HEK293T (cell line): ENCODE results near the gene DERA.

Experiments
- CTCF ChIA-PET: fragments of 350-600 bp; formaldehyde crosslinking; extraction: SDS; loops from one replicate; lab custom pipeline; 2021; ENCODE audit warnings: antibody characterized with exemption, inconsistent platforms; lab: Yijun Ruan, JAX
- POLR2A ChIA-PET: fragments of 350-600 bp; formaldehyde crosslinking; extraction: SDS; loops from one replicate; lab custom pipeline; 2020; ENCODE audit warnings: antibody characterized with exemption, inconsistent platforms; lab: Yijun Ruan, JAX
- DNase-seq: peaks from one replicate; pipeline ENCODE4 v3.0.0; 2012; ENCODE audit warnings: mixed read lengths; ENCODE audit errors: extremely low spot score
- FOXA1 ChIP-seq: fragments of 450-650 bp; IDR thresholded peaks from 2 replicates; pipeline ENCODE4 v1.6.1; 2016; ENCODE audit warnings: mild to moderate bottlenecking
- FOXK2 ChIP-seq: fragments of 450-650 bp; IDR thresholded peaks from 2 replicates; pipeline ENCODE4 v1.6.1; 2016; ENCODE audit warnings: mild to moderate bottlenecking
- SUZ12 ChIP-seq: fragments of 450-650 bp; IDR thresholded peaks from 2 replicates; pipeline ENCODE4 v1.6.1; 2016; ENCODE audit warnings: mild to moderate bottlenecking
- TARDBP ChIP-seq: fragments of 450-650 bp; IDR thresholded peaks from 2 replicates; pipeline ENCODE4 v1.6.1; 2016
- ZNF384 ChIP-seq: fragments of 450-650 bp; IDR thresholded peaks from 2 replicates; pipeline ENCODE4 v1.6.1; 2016

The DERA gene

GRCh38 chr12:16086942-16087341, 175.8 kb downstream of the DERA start:
- DNase-seq, result no peak
- ChIA-PET CTCF (interaction anchor here (1.2 to 1.4 kb wide), 2 partner anchors 10 to 26 kb away, joined by 3 to 4 read pairs; no protein-coding TSS in a partner anchor), POLR2A (no interaction called here)
- TF ChIP-seq TARDBP (no peak), ZNF384 (no peak), FOXA1 (no peak), FOXK2 (no peak), SUZ12 (no peak)
